Measurements from ENCODE around the gene TMEM17.

Gene TMEM17

DNA sequence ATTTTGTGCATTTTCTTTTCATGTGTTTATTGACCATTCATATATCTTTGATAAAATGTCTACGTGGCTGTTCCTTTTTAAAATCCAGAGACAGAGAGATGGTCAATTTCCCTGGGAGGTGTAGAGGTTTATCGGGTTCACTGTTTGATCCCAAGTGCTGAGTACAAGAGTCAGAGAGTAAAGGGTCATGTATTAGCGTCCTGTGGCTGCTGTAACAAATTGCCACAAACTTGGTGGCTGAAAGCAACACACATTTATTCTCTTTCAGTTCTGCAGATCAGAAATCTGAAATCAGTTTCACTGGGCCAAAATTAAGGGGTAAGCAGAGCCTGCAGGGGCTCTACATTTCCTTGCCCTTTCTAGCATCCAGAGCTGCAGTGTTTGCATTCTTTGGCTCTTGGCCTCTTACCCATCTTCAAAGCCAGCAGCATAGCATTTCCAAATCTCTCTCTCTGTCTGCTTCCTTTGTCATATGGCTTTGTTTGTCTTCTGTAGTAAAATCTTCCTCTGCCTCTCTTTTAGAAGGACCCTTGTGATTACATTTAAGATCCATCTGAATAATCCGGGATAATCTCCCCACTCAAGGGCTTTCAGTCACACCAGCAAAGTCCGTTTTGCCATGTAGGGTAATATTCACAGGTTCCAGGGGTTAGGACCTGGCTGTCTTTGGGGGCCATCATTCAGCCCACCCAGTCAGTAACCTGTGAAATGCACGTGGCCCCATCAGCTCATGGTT is 49.9 kb downstream of the TMEM17 start:
- no peak for DNase-seq (ENCODE audit: low read depth)

DNA sequence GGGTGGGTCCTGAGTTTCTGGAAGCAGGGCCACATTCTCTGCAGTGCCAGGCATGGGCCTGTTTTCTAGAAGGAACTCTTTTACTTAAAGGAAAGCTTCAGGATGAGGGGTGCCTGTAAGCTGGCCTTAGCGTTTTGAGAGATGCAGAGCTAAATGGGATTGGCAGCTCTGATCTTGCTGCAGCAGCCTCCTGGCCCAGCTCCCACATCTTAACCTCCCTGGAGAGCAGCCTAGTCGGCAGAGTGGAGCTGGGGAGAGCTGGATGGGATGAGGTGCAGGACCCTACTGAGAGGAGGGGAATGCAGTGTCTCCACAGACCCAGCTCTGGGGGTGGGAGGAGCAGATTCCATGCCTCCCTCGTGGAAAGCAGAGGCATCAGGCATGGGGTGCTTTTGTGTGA is 52.0 kb downstream of the TMEM17 start:
- no peak for DNase-seq (ENCODE audit: low read depth)

DNA sequence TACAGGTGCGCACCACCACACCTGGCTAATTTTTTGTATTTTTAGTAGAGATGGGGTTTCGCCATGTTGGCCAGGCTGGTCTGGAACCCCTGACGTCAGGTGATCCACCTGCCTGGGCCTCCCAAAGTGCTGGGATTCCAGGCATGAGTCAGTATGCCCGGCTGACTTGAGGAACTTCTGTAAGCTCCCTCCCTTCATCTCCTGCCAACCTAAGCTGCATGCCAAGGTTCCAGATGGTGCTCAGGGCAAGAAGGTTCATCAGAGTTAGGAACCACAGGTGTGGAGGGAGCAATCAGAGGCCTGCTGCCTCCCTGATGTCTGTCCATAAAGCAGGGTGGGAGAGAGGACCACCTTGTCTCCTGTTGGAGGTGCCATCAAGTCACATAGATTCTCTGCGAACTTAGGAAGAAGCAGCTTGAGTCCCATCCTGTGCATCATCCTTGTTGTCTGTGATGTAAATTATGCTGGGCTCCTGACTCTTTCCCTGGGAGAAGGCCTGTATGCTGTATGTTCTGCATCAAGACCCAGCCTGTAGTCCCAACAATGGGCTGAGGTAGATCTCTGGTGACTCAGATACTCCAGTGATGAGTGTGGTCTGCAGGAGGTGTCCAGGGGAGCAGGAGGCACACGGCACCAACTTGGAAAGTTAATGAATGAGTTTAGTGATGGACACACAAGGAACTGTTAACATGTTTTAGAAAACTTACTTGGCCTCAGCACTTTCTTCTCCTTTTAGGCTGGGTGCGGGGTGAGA is 53.1 kb downstream of the TMEM17 start:
- DNase-seq (ENCODE audit: low read depth): no peak

DNA sequence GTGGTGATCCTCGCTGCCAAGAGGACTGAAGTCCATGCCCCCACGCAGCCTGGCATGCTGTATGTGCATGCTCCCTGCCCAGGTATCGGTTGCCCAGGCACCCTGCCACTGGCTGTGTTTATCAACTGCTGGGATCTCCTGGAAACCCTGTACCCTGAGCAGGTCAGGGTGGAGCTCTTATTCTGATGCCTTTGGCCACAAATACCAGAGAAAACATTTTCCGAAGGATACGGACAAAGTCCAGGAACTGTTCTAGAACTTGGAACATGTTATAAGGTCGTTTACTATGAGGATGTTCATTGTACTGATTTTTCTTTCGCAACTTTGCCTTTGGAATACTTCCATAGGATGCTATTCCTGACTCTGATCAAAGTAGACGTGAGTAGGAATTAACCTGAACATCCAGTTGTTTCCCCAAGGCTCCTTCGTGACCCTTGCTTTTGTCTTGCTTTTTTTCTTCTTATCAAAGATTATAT is 55.2 kb downstream of the TMEM17 start:
- no peak for DNase-seq (ENCODE audit: low read depth)

All from activated T-helper 1 cell treated with Interleukin-2 at 50 U/mL for 16 hours (primary cell).